OCI-LY7 (cell line): ENCODE results near the gene ANKDD1B. TPM values are rescaled to one million over a fixed set of nuclear protein-coding genes. Genes with fewer than 3 reads are reported as not detected.
"Not testable (repeated sequence)": the region's sequence is repeated elsewhere in the genome, so short reads cannot be mapped to it uniquely, and the experiment has no call there.

Source experiments
- BruUV-seq: library from RNA; stranded (reverse); fragments of 400-500 nt; replicated peaks from 2 replicates; lab custom pipeline; 2021; lab: Mats Ljungman, UMichigan
- CTCF ChIA-PET: fragments of 300-600 bp; sonication (Branson Sonifier 250); formaldehyde crosslinking; loops from one replicate; lab custom pipeline; 2022; ENCODE audit warnings: antibody characterized with exemption; ENCODE audit not compliant: unreplicated experiment; lab: Charles Lee
- POLR2A ChIA-PET: fragments of 300-600 bp; sonication (Branson Sonifier 250); formaldehyde crosslinking; loops from one replicate; lab custom pipeline; 2022; ENCODE audit warnings: antibody characterized with exemption; lab: Charles Lee
- DNase-seq: peaks from one replicate; pipeline ENCODE4 v3.0.0-alpha.2; 2015; ENCODE audit warnings: low spot score
- H2AFZ ChIP-seq: fragments of 200-600 bp; sonication (generic), shearing (Covaris generic); 2 replicates; pipeline ENCODE4 v1.6.1; 2014; ENCODE audit warnings: mild to moderate bottlenecking, antibody characterized with exemption, low read length, moderate library complexity
- H3K27ac ChIP-seq: fragments of 200-600 bp; sonication (generic); 2 replicates; pipeline ENCODE4 v1.5.1; 2014; ENCODE audit warnings: mixed run types, low read depth, mild to moderate bottlenecking, moderate library complexity, low read length, inconsistent platforms; ENCODE audit not compliant: poor library complexity, severe bottlenecking
- H3K36me3 ChIP-seq: fragments of 200-600 bp; sonication (generic); 2 replicates; pipeline ENCODE4 v1.6.1; 2014; ENCODE audit warnings: mild to moderate bottlenecking, antibody characterized with exemption, low read length, moderate library complexity, mixed read lengths; ENCODE audit not compliant: insufficient read depth
- H3K4me1 ChIP-seq: fragments of 200-600 bp; sonication (generic); 2 replicates; pipeline ENCODE4 v1.5.1; 2014; ENCODE audit warnings: mild to moderate bottlenecking, low read length; ENCODE audit not compliant: insufficient read depth, poor library complexity, severe bottlenecking
- H3K4me2 ChIP-seq: fragments of 200-600 bp; sonication (generic); 2 replicates; pipeline ENCODE4 v1.6.1; 2014; ENCODE audit warnings: mild to moderate bottlenecking, low read length
- H3K4me3 ChIP-seq: fragments of 200-600 bp; sonication (generic); 2 replicates; pipeline ENCODE4 v1.5.1; 2014; ENCODE audit warnings: mild to moderate bottlenecking, low read depth, low read length; ENCODE audit not compliant: poor library complexity, severe bottlenecking
- H3K79me2 ChIP-seq: fragments of 200-600 bp; sonication (generic); 2 replicates; pipeline ENCODE4 v1.6.1; 2016; ENCODE audit warnings: low read depth, mild to moderate bottlenecking, low read length, moderate library complexity, mixed read lengths; ENCODE audit not compliant: insufficient read depth
- H3K9me2 ChIP-seq: fragments of 200-600 bp; sonication (generic); 2 replicates; pipeline ENCODE4 v1.6.1; 2016; ENCODE audit warnings: mild to moderate bottlenecking, low read length, mixed read lengths; ENCODE audit not compliant: insufficient read depth
- H3K9me3 ChIP-seq: fragments of 200-600 bp; sonication (generic); 2 replicates; pipeline ENCODE4 v1.6.1; 2014; ENCODE audit warnings: mild to moderate bottlenecking, mixed run types, low read length, mixed read lengths
- H4K20me1 ChIP-seq: fragments of 200-600 bp; sonication (generic); 2 replicates; pipeline ENCODE4 v1.6.1; 2014; ENCODE audit warnings: mild to moderate bottlenecking, antibody characterized with exemption, low read length, moderate library complexity, mixed read lengths; ENCODE audit not compliant: insufficient read depth
- EZH2phosphoT487 ChIP-seq: fragments of 200-600 bp; sonication (generic); IDR thresholded peaks from 2 replicates; pipeline ENCODE4 v1.6.1; 2018; ENCODE audit warnings: low read depth, borderline replicate concordance, mild to moderate bottlenecking, mixed run types, antibody characterized with exemption, low read length, moderate library complexity, mixed read lengths
- intact Hi-C: fragments of 100-400 bp; cut with micrococcal nuclease; formaldehyde crosslinking; loops from one replicate; pipeline ENCODE4 v1.10.0; 2022; ENCODE audit not compliant: unreplicated experiment
- total RNA-seq, 2 experiments: library from RNA; depleted of rRNA in 1 of 2; stranded (reverse); fragments of >200 nt in 1 of 2; shearing (Covaris generic) in 1 of 2; gene quantifications; 2 replicates each; pipeline ENCODE4 v1.2.3, GENCODE V29; 2014 to 2022
- TF ChIP-seq, protein P1 (sequence below): fragments of 200-600 bp; sonication (generic); conservative IDR thresholded peaks from 2 replicates; pipeline ENCODE4 v1.5.1; 2014; ENCODE audit warnings: mild to moderate bottlenecking, antibody characterized with exemption, low read length, moderate library complexity, mixed read lengths

The ANKDD1B gene
- total RNA-seq, 2 experiments from 2014 or later = not detected

DNA sequence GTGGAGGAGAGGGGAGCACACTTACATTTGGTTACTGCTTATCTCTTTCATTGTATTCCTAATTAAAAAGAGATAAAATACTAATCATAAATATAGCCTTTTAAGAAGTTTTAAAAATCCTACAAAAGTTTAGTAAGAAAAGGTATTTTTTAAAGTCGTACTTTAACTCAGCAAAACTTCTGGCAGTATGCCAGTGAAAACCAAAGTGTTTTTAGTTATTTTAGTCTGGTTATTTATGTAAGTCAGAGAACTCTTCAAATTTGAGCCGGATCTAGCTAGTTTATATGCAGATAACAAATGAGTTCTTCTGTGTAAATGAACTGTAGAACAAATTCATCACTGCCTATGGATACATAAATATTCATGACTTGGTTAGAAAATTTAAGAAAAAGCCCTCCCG lies 36.5 kb upstream of the ANKDD1B start:
- TF ChIP-seq EZH2phosphoT487 = no peak
- TF ChIP-seq, protein P1, sequence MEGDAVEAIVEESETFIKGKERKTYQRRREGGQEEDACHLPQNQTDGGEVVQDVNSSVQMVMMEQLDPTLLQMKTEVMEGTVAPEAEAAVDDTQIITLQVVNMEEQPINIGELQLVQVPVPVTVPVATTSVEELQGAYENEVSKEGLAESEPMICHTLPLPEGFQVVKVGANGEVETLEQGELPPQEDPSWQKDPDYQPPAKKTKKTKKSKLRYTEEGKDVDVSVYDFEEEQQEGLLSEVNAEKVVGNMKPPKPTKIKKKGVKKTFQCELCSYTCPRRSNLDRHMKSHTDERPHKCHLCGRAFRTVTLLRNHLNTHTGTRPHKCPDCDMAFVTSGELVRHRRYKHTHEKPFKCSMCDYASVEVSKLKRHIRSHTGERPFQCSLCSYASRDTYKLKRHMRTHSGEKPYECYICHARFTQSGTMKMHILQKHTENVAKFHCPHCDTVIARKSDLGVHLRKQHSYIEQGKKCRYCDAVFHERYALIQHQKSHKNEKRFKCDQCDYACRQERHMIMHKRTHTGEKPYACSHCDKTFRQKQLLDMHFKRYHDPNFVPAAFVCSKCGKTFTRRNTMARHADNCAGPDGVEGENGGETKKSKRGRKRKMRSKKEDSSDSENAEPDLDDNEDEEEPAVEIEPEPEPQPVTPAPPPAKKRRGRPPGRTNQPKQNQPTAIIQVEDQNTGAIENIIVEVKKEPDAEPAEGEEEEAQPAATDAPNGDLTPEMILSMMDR = no peak
- DNase-seq = no peak
- H3K79me2 ChIP-seq = no peaks in the 10 kb centered on the region
- no peak overlapping the region for H3K27ac ChIP-seq
- H3K4me1 ChIP-seq = peaks cover 25% of the 10 kb centered on the region
- ChIA-PET POLR2A (interaction anchor here (1.0 to 2.0 kb wide), 3 partner anchors 12 to 33 kb away, joined by 3 to 9 read pairs (median 3); no protein-coding TSS in a partner anchor), CTCF (no interaction called here)
- H2AFZ ChIP-seq = no peak overlapping the region
- intact Hi-C loops = no loop called here
- H3K36me3 ChIP-seq = peaks cover 10% of the 10 kb centered on the region
- no TSS peak for BruUV-seq
- H3K9me3 ChIP-seq = no peaks in the 10 kb centered on the region
- H3K4me2 ChIP-seq = peak overlapping the region; percentile 38; the same call in 1 of the 2 replicates
- H3K9me2 ChIP-seq = no peaks in the 10 kb centered on the region
- H3K4me3 ChIP-seq = no peak overlapping the region
- H4K20me1 ChIP-seq = no peaks in the 10 kb centered on the region

DNA sequence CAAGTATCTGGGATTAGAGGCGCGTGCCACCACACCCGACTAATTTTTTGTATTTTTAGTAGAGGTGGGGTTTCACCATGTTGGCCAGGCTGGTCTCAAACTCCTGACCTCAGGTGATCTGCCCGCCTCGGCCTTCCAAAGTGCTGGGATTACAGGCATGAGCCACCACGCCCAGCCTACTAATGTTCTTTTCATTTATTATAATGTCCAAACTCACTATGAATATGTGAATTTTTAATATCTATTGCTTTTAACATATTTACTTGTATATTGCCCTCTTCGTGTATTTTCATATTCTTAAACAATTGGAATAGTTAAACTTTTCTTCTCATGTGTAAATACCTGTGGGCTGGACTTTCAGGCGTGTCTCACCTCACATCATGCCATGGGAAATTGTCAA lies 33.0 kb upstream of the ANKDD1B start:
- CTCF ChIA-PET, H3K4me2 ChIP-seq, DNase-seq, H3K27ac ChIP-seq, BruUV-seq, H3K9me3 ChIP-seq, H2AFZ ChIP-seq, H3K4me3 ChIP-seq, H3K79me2 ChIP-seq, intact Hi-C loops, H3K9me2 ChIP-seq, H4K20me1 ChIP-seq: not testable (repeated sequence)
- H3K4me1 ChIP-seq = peaks cover 17% of the 10 kb centered on the region
- POLR2A ChIA-PET = interaction anchor here (1.1 kb wide), 1 partner anchor 58 kb away, joined by 3 read pairs; no protein-coding TSS in a partner anchor
- peaks cover 26% of the 10 kb centered on the region for H3K36me3 ChIP-seq

DNA sequence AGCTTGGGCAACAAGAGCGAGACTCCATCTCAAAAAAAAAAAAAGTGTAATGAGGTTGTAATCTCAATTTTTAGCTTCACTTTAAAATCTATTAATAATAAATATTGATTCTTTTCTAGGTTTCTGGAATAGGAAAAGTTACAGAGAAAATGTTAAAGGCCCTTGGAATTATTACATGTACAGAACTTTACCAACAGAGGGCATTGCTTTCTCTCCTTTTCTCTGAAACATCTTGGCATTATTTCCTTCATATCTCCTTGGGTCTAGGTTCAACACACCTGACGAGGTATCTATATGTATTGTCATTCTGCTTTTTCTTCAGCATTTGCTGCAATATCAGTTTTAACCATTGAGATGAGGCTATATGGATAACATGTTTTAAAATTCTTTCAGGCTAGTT lies 26.6 kb upstream of the ANKDD1B start:
- H3K9me2 ChIP-seq = no peaks in the 10 kb centered on the region
- no peak overlapping the region for H3K4me3 ChIP-seq
- CTCF ChIA-PET = no interaction called here
- TF ChIP-seq EZH2phosphoT487 = no peak
- TF ChIP-seq, protein P1 = peak; percentile 44; the same call in 1 of the 2 replicates
- no peaks in the 10 kb centered on the region for H3K4me1 ChIP-seq
- POLR2A ChIA-PET = no interaction called here
- H3K27ac ChIP-seq = no peak overlapping the region
- H3K9me3 ChIP-seq = no peaks in the 10 kb centered on the region
- no peak for DNase-seq
- H3K36me3 ChIP-seq = peaks cover 41% of the 10 kb centered on the region
- H2AFZ ChIP-seq = no peak overlapping the region
- no peak overlapping the region for H3K4me2 ChIP-seq
- H3K79me2 ChIP-seq = no peaks in the 10 kb centered on the region
- intact Hi-C loops = no loop called here
- BruUV-seq = no TSS peak
- no peaks in the 10 kb centered on the region for H4K20me1 ChIP-seq
